ENCODE measurements around the gene RABL3.
"Not testable (repeated sequence)": the region's sequence is repeated elsewhere in the genome, so short reads cannot be mapped to it uniquely, and the experiment has no call there.

RABL3 gene

DNA sequence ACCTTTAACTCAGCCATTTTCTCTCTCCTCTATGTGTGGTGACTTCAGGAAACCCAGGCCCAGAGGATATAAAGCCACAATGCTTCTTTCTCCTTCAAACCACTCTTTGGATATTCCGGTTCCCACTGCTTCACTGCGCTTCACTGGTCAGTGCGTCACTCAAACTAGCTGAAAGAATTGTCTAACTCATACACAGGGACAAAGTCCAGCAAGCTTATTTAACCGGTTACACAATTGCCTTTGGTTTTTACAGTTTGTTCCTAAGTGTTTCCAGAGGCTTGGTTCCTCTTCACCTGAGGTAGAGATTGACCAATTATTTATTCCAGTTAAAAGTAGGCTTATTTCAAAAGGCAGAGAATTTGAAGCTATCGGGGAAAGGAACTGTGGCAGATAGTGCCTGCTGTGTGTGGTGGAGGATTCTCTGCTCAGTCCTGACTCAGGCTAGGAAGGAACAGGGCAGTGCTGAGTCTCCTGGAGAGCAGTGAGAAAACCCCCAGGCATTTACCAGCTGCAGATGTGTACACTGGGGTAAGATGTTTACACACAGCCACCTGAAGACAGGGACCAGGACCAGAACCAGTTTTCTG, 60.1 kb downstream of the RABL3 start, which contains the start of gene HGD:
HGD (minus strand) TSS at position 145 of the 587 bp plus-strand sequence; CDS start at position 17, 128 bp downstream.
- DNase-seq, result no peak

DNA sequence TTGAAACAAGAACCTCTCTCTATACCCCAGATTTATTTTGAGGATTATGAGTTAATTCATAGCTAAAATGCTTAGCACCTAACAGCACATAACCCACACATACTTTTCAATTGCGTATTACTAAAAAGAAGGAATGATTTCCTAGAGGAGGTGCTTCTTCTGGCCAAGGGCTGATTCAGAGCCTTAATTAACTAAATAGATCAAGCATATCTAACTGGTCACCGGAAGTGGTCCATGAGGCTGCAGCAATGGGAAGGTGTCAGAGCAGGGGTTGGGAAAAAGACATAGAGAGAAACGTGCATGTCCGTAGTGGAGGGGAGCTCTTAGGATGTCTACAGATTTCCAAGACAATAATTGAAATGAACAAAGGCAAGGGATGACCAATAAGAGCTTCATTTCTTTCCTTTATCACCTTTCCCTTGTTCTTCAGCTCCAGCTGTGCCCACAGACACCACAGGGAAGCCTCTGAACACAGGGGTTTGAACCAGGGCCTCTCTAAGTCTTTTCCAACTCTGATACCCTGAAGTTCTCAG, 60.7 kb downstream of the RABL3 start:
- DNase-seq, result no peak

DNA sequence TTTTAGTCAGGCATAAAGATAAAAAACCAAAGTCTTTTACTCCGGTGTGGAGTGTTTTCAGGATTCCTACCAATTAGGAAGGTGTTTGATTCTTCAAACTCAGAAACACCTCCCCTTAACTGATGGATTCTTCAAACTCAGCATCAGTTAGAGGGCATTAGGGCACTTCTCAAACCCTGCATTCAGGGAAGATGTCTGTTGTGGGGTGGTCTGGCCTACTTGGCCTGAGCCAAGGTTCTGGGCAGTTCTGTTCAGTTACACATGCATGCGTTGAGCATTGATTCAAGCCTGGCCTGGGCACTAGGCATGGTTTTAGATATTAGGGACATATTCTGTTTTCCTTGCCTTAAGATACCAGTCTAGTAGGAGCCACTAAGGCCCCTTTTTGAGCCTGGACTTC, 61.3 kb downstream of the RABL3 start:
- DNase-seq, result no peak

DNA sequence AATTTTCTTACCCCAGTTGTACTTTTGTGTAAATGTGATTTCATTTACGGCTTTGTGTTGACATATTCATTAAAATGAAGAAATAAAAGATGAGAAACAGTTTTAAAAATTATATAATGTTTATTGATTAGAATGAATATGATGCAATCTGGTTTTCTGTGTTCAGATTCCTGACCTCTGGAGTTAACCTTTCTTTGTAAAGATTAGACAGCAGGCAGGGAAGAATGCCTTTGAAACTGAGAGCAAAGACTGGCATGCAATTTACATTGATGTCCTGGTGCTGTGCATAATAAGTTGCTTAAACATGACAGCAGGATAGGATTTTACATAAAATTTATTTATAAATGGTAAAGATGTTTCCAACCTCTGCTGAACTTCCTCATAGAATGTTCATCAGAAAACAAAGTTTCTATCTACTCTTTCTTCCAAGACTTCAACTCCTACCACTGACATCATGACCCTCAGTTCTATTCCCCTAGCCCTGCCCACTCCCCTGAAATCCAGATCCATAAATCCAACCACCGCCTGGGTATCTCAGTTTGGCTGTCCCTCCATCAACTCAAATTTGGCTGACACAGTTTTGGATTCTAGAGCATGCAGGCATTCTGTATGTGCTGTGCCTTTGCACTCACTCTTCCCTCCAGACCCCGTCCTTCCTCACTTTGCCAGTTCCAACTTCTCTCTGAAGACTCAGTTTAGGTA, 62.0 kb downstream of the RABL3 start:
- DNase-seq, result no peak

DNA sequence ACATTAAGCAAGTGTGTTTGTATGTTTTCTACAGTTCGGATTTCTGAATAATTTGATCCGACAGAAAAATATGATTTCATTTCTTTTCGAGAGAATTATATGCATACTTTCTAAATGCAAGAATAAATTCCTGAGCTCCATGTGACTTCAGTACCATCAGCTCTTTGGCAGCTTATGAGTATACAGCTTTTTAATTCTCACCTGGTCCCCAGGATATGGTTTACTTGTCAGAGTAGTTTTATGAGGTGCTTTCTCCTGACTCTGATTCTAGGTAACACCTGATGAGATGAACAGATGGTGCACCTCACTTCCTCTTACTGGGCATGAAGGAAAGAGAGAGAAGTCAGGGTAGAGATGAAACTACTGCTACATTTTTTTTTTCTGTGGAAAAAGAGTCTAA, 63.3 kb downstream of the RABL3 start:
- peak; percentile 70 for DNase-seq

DNA sequence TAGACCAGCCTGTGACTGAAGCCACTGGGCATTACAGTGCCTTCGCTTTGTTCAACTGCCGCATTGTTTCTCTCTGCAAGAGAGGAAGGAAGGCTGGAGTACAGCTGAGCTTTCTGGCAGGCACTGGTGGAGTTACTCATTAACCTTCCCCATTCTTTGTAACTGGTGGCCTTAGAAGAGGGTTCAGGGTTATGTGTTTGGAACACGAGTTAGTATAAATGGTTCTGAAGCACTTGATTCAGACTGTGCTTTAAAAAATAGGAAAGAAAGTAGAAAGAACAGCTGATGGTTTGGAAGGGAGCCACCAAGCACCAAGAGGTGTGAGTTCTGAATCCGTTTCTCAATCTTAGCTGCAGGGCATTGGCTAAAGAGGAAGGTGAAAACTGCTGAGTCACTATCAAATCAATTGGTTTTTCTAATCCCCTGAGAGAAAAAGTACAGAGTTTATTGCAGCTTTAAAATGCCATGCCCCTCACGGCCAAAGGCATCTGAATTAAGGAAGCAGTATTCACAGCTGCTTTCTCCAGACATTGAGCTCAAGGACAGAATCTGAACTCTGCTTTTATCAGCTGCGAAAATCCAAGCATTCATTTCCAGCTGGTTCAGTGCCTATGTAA, 63.9 kb downstream of the RABL3 start:
- peak; percentile 41 for DNase-seq

DNA sequence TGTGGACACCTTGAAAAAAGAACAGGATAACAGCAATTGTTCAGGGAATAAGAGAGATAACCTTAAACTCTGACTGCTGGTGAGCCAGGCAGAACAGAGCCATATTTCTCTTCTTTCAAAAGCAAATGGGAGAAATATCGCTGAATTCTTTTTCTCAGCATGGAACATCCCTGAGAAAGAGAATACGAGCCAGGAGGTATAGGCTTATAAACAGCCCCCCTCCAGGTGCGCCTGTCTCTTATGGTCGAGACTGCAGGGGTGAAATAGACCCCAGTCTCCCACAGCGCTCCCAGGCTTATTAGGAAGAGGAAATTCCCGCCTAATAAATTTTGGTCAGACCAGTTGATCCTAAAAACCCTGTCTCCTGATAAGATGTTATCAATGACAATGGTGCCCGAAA, 65.1 kb downstream of the RABL3 start:
- not testable (repeated sequence) for DNase-seq

DNA sequence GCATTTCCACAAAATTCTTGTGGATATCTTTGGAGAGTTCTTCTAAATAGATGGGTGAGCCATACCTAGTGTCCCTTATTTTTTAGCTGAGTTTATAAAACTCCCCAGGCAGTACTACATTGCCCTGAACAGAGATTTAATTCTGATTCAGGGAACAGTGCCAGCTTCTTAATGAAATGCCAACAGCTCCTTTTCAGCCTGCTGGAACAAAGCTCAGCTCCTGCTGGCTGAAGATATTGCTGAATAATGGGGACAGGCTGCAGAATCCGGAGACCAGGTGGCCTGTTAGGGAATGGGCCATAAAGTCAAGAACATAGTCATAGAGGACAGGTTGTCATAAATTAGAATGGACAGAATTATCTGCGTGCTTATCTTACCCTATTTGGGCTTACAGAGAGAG, 69.2 kb downstream of the RABL3 start:
- DNase-seq, result no peak

DNA sequence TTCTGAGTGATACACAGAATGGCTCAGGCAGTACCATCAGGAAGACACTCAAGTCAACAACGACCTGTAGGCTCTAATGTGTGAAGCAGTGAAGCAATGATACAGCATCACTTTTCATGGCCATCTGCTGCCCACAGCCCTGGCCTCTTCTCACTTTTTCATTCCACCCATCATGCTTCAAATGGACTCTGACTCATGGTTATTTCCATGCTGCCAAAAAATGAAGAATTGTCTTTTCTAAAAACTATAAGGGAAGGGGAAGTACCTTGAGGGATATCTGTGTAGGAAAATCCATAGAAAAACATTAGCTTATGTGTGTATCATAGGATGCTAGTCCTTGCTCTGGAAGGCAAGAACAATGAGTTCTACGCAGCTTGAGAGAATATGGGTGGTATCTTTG, 71.7 kb downstream of the RABL3 start:
- DNase-seq, result no peak

DNA sequence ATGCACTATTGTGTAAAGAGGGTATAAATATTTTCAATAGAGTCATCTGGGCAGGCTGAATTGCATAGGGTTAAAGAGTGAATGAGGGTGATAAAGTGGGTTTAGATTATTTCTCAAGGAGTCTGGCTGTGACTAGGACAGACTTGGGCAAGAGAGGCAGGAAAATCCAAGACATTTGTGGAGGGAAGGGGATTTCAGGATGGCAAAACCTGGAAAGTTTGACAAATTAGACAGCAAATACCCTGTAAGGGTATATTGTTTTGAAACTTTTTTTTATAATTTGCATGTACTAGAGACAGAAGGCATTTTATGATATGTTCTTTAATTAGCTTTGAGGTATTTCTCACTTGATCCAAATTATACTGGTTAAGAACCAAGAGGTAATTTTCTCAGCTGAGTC, 77.4 kb downstream of the RABL3 start:
- no peak for DNase-seq

DNA sequence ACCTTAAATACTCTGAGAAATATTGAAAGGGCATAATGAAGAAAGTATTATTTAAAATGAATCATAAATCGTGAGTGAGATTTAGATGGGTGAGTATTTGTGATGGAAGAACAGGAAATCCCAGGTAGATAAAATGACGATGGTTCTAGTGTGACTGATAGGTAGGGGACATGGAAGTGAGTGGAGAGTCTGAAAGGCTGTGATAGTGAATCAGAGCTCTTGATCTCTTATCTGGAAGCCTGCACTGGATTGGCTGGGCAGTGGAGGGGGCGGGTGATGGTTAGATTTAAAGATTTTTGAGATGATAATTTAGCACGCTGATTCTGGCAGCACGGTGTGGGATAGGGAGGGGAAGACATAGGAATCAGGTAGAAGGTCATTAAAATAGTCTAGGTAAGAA, 80.4 kb downstream of the RABL3 start:
- DNase-seq, result no peak

DNA sequence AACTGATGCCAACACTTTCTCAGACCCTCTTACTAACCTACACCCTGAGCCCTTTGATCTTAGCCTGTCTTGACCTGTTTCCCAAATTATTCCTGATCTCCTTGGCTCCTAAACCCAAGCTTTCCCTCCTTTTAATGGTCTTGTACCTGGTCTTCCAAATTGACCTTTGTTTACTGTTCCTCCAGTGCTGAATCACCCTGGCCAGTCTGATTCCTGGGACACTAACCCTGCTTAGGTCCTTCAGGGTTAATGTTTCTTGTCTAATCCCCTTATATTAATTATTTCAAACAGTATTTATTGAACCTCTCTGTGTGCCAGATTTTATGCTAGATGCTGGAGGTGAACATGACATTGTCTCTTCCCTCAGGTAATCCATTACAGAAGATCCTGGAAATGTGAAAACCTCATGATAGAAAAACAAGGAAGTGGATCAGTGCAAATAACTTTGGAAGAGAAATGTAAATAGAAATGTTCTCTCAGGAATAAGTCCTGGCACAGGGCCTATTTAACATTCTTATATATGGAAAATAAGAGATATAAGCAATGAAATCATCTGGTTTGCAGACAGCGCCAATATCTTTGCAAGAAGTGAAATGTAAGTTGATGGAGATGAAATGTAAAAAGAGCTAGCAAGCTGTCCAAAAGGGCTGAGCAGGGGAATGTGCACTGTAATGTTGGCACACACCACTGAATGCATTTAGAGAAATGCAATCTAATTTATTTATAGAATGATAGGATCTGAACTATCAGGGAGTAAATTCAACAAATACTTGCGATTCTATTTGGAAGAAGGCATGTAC, 81.0 kb downstream of the RABL3 start:
- no peak for DNase-seq

DNA sequence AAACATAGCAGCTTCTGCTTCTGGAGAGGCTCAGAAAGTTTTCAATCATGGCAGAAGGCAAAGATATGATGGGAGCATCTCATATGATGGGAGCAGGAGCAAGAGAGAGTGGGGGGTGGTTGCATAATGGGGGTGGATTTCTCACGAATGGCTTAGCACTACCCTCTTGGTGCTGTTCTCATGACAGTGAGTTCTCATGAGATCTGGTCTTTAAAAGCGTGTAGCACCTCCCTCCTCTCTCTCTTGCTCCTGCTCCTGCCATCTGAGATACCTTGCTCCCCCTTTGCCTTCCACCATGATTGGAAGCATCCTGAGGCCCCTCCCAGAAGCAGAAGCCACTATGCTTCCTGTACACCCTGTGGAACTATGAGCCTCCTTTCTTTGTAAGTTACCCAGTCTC, 82.5 kb downstream of the RABL3 start:
- no peak for DNase-seq

DNA sequence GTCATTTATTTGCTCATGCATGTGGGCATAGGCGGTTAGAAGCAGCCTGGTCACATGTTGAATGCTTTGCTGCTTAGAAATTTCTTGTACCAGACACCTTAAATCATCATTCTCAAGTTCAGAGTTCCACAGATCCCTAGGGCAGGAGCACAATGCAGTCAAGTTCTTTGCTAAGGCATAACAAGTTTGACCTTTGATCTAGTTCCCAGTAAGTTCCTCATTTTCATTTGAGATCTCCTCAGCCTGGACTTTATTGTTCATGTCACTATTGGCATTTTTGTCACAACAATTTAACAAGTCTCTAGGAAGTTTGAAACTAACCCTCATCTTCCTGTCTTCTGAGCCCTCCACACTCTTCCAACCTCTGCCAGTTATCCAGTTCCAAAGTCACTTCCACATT, 83.0 kb downstream of the RABL3 start:
- DNase-seq, result no peak

DNA sequence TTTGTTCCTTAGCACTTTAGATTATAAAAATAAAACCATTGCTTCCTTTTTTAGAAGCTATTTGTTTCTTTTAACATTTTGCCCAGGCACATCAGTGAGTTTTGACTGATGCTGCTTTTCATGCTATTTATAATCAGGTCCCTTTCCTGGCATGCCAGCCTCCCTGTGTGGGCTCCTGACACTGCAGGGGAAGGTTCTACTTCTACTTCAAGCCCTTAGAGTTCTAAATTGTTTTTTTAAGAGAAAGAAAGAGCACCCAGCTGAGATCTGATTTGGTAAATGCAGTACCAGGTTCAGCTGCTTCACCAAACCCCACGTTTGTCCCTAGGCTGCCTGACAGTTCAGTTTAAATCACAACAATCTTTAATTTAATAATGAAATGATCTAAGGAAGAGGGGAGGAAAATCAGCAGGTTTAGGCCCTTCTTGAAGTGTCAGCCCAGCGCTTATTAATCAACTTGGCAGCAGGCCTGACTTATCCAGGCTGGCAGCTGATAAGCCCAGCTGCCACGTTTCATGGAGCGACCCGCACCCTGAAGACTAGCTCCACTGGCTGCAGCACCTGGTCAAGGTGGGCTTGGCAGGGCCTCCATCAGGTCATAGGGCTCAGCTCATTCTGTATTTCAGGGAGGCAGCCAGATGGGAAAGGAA, 89.3 kb downstream of the RABL3 start:
- DNase-seq, result peak; percentile 74

DNA sequence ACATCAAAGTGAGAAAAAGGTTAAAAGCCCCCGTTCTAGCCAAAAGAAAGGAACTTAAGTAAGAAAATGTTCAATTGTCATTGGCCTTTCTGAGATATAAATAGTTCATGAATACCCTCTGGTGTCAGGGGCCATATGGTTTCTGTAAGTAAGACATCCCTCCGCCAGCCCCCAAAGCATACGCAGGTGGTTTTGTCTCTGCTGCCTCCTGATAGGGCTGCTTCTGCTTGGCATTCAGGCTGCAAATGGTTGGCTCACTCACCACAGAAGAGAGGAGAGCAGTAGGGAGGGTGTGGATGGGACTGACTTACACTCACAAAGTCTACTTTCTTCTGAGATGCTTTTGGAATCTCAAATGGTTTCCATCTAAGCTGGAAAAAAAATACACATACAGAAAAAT, 90.0 kb downstream of the RABL3 start:
- DNase-seq, result peak; percentile 87

DNA sequence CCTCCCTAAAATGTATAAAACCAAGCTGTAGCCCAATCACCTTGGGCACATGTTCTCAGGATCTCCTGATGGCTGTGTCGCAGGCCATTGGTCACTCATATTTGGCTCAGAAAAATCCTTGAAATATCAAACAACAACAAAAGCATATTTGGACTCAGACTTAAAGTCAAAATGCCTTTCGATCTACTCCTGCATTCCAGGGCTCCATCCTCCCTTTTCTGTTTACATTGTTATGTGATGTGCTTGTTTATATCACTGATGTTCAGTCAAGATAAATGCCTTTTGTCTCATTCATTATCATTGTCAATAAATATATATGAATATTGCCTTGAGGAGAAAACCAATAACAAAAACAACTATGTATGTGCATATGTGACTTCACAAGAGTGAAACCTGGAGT, 92.0 kb downstream of the RABL3 start:
- no peak for DNase-seq

DNA sequence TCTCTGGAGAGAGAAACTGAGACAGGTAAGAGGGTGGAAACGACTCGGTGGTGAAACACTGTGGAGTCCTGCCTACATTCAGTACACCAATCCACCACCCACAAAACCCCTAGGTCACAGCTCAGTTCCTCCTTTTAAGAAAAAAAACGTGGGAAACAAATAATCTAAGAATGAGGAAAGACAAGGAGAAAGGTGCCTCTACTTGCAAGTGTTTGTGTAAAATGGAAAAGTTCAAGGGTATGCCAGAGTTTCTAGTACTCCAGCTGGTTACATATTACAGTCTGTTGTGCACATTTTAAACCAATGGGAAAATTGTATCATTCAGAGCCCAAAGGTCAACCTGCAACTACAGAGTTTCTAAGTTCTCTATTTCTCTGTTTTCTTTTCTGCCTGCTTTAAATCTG, 92.5 kb downstream of the RABL3 start:
- no peak for DNase-seq

DNA sequence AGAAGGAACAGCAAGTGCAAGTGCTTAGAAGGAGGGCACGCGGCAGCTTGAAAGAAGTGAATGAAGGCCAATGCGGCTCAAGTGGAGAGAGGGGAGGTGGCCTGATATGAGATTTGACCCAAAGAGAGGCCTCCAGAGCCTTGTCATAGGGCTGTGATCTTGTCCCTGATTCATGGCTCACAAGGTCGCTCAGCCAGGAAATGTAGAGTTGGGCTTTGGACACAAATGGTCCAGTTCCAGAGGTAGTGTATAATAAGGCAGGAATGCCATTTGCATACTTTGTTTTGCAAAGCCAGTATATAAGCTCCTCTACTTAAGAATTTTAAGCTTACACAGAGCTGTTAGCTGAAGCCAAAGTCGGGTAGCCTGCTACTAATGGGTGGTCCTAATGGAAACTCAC, 94.0 kb downstream of the RABL3 start:
- DNase-seq, result no peak

DNA sequence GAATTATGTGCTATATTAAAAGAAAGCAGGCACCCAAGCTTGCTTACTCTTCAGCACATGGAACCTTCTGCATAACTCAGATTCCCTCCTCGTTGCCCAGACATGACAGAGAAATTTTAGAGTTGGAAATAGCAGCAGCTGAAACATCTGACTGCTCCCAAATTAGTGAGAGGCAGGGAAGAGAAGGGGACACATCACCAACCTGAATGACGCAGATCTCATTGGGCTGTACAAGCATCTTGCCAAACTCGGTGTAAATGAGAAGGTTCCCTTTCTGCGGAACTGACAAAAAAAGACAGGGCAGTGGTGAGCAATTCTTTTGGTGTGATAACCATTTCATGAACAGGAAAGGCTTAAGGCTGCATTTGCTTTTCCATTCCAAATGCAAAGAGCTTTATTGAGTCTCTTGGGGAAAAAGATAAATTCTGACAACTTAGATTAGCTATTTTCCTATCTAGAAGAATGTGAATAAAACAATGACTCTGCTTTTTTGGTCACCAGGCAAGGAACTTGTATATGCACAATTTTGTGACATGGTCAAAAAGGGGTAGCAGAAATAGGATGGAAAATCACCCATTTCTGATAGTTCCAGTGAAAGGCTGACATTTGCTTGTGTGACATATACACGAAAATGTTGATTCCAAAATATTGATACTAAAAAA, 95.4 kb downstream of the RABL3 start:
- no peak for DNase-seq

DNA sequence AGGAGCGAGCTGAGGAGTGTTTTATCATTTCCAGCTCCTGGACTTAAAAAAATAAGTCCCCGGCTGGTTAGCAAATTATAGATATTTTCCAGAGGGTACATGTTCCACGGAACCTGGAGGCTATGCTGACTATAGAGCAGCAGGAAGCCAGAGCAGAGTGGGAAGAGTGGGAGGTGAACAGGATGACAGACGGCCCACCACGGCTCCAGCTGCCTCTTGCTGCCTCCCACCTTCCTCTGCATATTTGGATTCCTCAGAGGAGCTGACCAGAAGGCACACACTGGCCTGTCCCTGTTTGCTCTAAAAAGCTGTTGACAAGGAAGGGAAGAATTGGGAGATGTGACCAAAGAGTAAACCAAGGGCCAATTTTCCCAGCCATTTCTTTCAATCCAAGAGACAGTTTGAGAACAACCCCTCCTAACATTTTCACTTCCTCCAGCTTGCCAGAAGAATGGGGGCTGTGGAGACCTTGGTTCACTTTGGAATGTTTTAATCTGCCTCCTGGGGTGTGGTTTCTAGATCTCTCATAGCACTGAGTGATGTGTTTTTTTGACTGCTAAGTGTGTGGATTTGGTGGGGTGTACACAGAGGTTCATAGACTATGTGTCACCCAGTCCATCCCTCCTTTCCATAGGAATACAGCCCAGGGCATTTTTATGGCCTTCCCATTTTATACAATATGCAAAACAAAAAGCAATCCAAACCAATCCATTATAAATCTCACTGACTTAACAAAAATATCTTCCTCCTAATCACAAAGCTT, 97.1 kb downstream of the RABL3 start:
- no peak for DNase-seq

Measured in NCI-H2171 treated with DMSO at 0.1 percent for 48 hours (cell line).